GF-D8 (cell line): ENCODE measurements around the gene RAB7B.
"Not testable (repeated sequence)": the region's sequence is repeated elsewhere in the genome, so short reads cannot be mapped to it uniquely, and the experiment has no call there.

Source experiments
- DNase-seq: peaks from one replicate; lab custom pipeline; 2025; lab: John Stamatoyannopoulos, UW

Gene RAB7B, protein sequence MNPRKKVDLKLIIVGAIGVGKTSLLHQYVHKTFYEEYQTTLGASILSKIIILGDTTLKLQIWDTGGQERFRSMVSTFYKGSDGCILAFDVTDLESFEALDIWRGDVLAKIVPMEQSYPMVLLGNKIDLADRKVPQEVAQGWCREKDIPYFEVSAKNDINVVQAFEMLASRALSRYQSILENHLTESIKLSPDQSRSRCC

DNA sequence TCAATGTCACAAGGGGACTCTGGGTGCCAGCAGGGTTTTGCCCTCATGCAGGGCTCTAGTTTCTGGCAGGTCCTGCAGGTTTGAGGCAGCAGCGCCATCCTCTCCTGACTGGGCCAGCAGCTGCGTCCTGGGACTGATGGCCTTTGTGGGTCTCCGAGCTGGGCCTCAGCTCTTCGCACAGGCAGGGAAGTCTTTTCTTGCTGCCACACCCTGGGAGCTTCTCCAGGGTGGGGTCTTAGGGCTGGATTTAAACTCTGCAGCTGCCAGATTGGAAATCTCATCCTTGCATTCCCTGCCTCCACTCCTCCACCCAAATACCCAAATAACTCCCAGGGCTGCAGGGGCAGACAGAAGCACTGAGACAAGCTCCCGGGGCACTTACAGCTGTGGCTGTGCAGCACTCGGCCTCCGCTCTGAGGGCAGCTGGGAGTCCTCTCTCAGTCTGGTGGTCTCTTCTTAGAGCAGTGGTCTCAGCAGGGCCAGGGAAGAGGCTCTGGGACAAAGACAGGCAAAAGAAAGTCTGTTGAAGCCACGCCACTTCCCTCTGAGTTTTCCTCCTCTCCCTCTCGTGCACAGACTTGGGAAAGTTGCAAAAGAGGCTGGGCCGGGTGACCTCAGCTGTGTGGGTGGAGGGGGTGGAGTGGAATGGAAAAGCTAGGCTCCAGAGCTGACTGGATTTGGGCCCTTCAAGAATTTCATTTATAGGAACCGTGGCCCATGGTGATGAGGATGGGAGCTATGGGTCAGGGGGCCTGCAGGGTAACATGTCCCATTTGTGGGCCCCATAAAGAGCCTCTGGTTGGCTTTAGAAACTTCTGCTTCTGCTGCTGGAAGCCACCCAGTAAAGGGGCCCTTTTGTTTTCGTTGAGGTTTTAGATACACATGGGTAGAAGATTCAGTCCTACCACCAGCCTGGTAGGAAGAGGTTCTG is at the start of gene RAB7B:
Gene RAB7B (minus strand): TSS at position 525 of the 931 bp plus-strand sequence. CDS start 9,260 bp downstream, outside the sequence.
- DNase-seq: peak; percentile 63

GRCh38 chr1:206052231-206052865 is 49.2 kb upstream of the RAB7B start:
- DNase-seq: not testable (repeated sequence)

DNA sequence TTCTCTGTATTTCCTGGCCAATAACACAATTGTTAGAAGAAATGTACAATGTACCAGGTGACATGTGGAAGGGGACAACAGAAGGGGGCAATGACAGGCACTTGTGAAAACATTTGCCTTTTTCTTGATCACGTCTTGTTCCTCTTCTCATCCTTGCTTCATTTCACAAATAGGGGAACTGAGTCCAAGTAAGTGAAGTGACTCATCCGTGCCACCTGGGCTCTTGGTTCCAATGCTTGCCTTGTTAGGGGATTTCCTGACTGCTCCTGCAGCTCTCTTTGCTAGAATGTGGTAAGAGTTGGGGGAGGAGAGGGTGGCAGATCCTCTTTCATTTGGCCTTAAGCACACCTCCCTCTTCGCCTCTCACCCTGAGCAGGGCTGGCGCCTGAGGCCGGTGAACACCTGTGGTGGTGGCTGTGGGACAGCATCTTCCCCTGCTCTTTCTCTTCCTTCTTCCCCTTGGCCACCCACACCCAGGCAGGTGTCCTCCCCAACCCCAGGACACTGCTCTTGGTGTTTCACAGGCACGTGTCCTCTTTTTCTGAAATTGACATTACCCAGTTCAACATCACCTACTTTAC is 47.5 kb upstream of the RAB7B start:
- peak; percentile 92 for DNase-seq

DNA sequence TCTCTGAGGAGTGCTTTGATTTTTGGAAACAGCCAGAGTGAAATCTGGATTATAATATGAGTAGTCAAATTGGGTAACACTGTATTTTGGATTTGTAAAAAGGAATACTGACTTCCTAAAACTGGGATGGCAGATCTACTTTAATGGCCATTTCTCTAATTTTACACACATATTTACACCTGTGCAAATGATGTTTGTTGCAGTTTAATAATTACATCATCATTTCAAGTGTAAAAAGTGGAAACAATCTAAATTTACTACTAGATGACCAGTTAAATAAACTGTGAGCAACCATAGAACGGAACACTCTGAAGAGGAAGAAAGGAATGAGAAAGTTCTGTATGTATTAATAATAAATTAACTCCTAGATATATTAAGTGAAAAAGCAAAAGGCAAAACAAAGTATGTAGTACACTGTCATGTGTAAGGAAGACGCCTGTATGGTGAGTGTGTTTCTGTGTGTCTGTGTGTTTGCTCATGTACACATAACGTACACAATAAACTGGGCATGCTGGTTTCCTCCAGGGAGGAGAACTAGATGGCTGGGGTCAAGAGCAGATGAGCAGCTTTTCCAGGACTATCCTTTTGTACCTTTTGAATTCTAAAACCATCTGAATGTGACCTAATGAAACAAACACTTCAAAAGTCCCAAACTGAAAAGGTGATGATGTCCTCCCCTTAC is 46.9 kb upstream of the RAB7B start:
- DNase-seq: no peak

DNA sequence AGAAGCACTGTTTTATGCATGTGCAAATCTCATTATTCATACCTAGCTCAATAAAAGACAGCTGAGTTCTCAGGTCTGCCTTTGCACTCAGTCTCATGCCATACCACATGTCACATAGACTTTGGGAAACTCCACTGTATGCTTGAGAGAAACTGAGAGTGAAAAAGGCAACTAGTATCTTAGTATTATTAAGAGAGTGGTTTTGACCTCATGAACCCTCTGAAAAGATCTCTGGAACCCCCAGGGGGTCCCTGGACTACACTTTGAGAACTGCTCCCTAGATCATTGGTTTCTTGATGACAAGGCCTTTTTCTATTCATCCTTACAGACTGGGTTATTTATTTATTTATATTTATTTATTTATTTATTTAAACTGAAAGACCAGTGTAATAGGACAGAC is 46.1 kb upstream of the RAB7B start:
- DNase-seq: no peak

- peak; percentile 71 for DNase-seq
Measured at GRCh38 chr1:206048582-206048981, 45.4 kb upstream of the RAB7B start.

GRCh38 chr1:206047271-206047670 is 44.1 kb upstream of the RAB7B start:
- no peak for DNase-seq

DNA sequence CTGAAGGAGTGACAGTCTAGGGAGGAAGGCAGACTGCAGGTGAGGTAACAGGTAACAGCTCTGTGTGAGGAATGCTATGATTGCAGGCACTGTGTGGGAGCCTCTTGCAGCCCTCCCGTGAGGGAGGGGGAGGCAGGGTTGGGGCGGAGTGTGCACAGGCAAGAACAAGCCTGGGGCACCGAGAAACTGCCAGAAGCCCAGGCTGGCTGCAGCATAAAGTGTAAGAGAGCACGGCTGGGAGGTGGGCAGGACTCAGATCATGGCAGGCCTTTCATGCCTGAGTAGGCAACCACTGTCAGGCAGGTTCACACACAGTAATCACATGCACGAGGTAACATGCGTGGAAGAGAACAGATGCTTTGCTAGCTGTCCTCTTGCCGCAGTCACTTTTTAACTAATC is 38.4 kb upstream of the RAB7B start:
- DNase-seq: no peak

DNA sequence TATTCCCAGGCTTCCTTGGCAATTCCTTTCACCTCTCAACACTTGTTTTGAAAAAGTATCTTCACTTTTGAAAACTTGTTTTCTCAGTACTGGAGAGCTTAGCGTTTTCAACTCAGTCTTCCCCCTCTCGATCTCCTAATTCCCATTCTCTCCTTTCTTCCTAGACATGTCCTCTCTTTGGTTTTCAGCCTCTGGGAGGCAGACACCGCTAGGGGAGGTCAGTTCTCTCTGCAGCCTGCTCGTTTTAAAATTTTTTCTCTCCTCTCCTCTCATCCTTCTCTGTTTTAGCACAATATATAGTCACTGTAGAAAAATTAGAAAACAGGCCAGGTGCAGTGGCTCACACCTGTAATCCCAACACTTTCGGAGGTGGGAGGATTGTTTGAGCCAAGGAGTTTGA is 37.1 kb upstream of the RAB7B start:
- DNase-seq: no peak

GRCh38 chr1:206039046-206039973 is 36.1 kb upstream of the RAB7B start:
- DNase-seq: no peak

- no peak for DNase-seq
Measured at GRCh38 chr1:206037581-206037980, 34.4 kb upstream of the RAB7B start.

GRCh38 chr1:206036663-206037455 is 33.7 kb upstream of the RAB7B start:
- no peak for DNase-seq

DNA sequence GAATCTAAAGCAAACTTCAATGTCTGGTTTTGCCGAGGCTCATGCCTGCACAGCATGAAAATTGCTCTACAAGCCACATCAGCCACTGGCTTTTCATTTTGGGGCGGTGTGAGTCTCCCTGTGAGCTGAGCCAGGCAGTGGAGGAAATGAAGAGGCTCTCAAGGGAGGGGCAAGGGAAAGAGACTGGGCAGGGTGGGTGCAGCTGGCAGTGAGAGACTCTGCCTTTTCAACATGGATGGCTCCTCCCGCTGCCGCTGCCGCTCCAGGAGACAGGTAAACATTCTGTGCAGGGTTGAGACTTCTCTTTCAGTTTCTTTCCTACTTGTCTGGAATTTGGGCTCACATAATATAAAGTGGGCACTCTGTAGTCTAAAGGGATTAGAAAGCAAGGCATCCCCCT is 31.8 kb upstream of the RAB7B start:
- DNase-seq: peak; percentile 53

DNA sequence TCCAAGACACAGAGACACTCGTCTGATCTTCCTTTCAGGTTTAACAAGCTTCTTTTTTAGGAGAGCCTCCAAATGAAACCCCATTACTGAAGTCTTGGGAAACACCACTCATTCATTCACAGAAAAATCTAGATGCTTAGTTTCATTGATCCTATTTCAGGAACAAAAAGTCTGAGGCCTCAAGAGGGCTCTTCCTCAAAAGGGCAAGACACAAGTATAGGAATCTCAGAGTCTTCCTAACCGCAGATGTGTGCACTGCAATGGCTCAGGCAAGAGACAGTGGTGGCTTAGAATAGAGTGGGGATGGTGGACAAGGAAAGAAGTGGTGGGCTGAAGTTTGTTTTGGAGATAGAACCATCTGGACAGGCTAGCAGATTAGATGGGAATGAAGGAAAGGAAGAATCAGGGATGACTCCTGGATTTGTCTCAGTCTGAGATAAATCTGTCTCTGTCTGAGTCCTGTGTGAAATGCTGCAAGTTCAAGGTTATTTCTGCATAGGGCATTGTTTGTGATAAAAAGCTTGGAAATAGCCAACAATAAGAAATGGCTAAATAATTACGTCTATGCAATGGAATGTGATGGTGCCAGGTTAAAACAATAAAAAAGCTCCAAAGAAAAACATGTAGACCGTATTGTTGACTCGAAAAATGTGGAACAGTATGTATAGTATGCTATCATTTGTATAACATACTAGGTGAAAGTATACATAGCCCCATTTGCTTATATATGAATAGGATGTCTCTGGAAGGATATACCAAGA is 29.4 kb upstream of the RAB7B start:
- DNase-seq: no peak

DNA sequence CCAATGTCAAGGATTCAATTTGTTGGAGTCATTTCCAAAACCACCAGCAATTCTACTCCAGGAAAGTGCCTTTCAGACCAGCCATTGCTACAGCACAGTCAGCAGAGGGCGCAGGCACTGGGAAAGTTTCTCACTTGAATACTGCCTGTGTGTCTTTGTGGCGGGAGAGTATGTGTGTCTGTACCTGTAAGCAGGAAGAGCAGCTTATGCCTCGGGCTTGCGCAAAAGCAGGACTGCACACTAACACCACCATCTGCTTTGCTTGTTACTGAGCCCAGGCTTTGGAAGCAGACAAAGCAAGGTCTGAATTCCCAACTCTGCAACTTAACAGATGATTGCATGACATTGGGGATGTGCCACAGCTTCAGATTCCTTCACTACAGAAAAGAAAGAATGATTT is 27.5 kb upstream of the RAB7B start:
- peak; percentile 87 for DNase-seq

- no peak for DNase-seq
Measured at GRCh38 chr1:206030191-206030590, 27.0 kb upstream of the RAB7B start.

DNA sequence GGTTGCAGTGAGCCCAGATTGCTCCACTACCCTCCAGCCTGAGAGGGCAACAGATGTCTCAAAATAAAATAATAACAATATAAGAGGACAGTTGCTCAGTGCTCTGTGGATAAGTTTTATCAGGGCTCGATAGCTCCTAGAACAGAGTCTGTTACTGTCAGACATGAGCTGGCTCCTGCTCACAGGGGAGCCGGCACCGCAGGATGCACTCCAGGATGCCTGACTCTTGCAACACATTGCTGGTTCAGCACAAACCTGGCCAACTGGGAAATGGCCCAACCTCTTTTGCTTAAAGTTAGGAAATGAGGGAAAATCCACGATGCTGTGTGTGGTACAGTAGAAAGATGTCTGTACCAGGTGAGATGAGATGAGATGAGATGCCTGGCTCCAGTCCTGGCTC is 26.3 kb upstream of the RAB7B start:
- DNase-seq: no peak

DNA sequence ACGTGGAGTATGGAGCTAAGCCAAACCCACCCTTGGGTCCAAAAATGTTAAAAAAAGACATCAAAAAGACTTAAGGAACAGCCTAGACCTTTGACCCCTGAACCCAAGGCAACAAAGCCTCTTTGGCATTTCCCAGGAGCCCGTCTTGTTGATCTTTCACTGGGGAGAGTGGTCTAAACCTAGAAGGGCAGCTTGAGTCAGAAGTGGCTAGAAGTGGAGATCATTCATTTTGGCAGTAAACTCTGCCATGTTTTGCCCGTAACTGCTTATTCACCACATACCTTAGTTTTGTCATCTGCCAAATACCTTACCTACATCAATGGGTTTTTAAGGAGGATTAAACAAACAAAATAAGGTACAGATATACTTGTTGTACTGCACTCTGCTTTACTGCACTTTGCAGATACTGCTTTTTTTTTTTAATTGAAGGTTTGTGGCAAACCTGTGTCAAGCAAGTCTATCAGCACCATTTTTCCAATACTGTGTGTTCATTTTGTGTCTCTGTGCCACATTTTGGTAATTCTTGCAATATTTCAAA is 22.2 kb upstream of the RAB7B start:
- no peak for DNase-seq

- no peak for DNase-seq
Measured at GRCh38 chr1:206023695-206024094, 20.5 kb upstream of the RAB7B start, which contains the start of gene CTSE. Gene CTSE, minus strand, starts transcription at chr1:206023895. Its CDS starts 104 bp downstream, at chr1:206023791.
